ENCODE results near the gene GNG7. TPM values are rescaled to one million over a fixed set of nuclear protein-coding genes. Genes with fewer than 3 reads are reported as not detected.
A peak's percentile ranks its signal among the peaks of the same experiment; 100 is the strongest.

Gene GNG7
- polyA plus RNA-seq, 1 of the 3 experiments (the other 2 are of a cell fraction), result 2.2 TPM

GRCh38 chr19:2719920-2720776, 17.7 kb upstream of the GNG7 start (continued):
- TF ChIP-seq ZBTB33 (IDR thresholded peaks at IDR 0.05; ENCODE audit: borderline replicate concordance, low read depth) (no peak), MXI1 (IDR thresholded peaks at IDR 0.05; ENCODE audit: low read depth, low read length) (no peak)

- 89% methylated on average over 5 of the region's 7 CpGs for WGBS (ENCODE audit: low lambda C conversion rate)
- Histone ChIP-seq H3K4me1 (ENCODE audit: control insufficient read depth in 1 of 2, insufficient read depth in 2 of 2, low read depth in 1 of 2, low read length in 1 of 2) (peaks cover 10 to 15% of the 10 kb centered on the region in 2 experiments; a peak in 3 of 4 replicates), H3K79me2 (ENCODE audit: insufficient read depth) (no peaks in the 10 kb centered on the region), H3K27me3 (ENCODE audit: insufficient read depth) (no peaks in the 10 kb centered on the region), H3K4me2 (no peak overlapping the region), H2AFZ (ENCODE audit: low read depth) (no peak overlapping the region), H3K9me2 (no peaks in the 10 kb centered on the region), H3K9ac (no peak overlapping the region), H3K36me3 (replicated peaks in 1 of 2; ENCODE audit: control insufficient read depth in 1 of 2, insufficient read depth in 2 of 2, low read length in 1 of 2) (no peaks in the 10 kb centered on the region), H3K9me3 (0 out of 2 replicates have a peak, but pooled peaks cover 3% of the 10 kb centered on the region), H3K27ac (ENCODE audit: low read depth in 2 of 2, low read length in 1 of 2) (no peak overlapping the region), H3K4me3 (ENCODE audit: low read depth in 2 of 2, low read length in 1 of 2) (no peak overlapping the region), H3F3A (replicated peaks; ENCODE audit: insufficient read depth) (no peaks in the 10 kb centered on the region), H4K20me1 (ENCODE audit: insufficient read depth) (no peaks in the 10 kb centered on the region)
- ChIA-PET CTCF (interaction anchor here (1.4 kb wide), 1 partner anchor 71 kb away, joined by 3 read pairs; no protein-coding TSS in a partner anchor), POLR2A (no interaction called here)
- peak; percentile 32 for DNase-seq
- TF ChIP-seq TEAD4 (IDR thresholded peaks at IDR 0.05; ENCODE audit: borderline replicate concordance, insufficient read depth), result no peak
- no peak for TF ChIP-seq RCOR1 (IDR thresholded peaks at IDR 0.05; ENCODE audit: low read length)
- no peak for TF ChIP-seq USF1 (IDR thresholded peaks at IDR 0.05; ENCODE audit: borderline replicate concordance, low read depth)
- no peak for TF ChIP-seq MAX (IDR thresholded peaks at IDR 0.05; ENCODE audit: low read depth)
- TF ChIP-seq JUND (IDR thresholded peaks at IDR 0.05), result no peak
- no peak for TF ChIP-seq YY1 (IDR thresholded peaks at IDR 0.05; ENCODE audit: low read depth)
- no peak for TF ChIP-seq REST (IDR thresholded peaks at IDR 0.05; ENCODE audit: low read depth, low read length)
- TF ChIP-seq FOSL2 (IDR thresholded peaks at IDR 0.05; ENCODE audit: borderline replicate concordance, low read depth), result no peak
- no peak for TF ChIP-seq MXI1 (IDR thresholded peaks at IDR 0.05; ENCODE audit: low read depth, low read length)
- no peak for TF ChIP-seq CTCF (IDR thresholded peaks at IDR 0.05)
- TF ChIP-seq FOXJ3 (CRISPR knock-in tag; IDR thresholded peaks at IDR 0.05), result no peak
- TF ChIP-seq TAF1 (IDR thresholded peaks at IDR 0.05; ENCODE audit: borderline replicate concordance, low read depth, low read length), result no peak
Measured at GRCh38 chr19:2719232-2719735, 16.8 kb upstream of the GNG7 start.
